Urothelium cell line (cell line): ENCODE results near the gene ZNF219.

Experiments used
- DNase-seq: peaks from one replicate; pipeline ENCODE4 v3.0.0; 2011; ENCODE audit warnings: low spot score, mixed read lengths
- FAIRE-seq: peaks from 2 replicates; lab custom pipeline; 2011; peaks lifted over from hg19 to GRCh38; lab: Jason Lieb, UNC

Gene ZNF219

DNA sequence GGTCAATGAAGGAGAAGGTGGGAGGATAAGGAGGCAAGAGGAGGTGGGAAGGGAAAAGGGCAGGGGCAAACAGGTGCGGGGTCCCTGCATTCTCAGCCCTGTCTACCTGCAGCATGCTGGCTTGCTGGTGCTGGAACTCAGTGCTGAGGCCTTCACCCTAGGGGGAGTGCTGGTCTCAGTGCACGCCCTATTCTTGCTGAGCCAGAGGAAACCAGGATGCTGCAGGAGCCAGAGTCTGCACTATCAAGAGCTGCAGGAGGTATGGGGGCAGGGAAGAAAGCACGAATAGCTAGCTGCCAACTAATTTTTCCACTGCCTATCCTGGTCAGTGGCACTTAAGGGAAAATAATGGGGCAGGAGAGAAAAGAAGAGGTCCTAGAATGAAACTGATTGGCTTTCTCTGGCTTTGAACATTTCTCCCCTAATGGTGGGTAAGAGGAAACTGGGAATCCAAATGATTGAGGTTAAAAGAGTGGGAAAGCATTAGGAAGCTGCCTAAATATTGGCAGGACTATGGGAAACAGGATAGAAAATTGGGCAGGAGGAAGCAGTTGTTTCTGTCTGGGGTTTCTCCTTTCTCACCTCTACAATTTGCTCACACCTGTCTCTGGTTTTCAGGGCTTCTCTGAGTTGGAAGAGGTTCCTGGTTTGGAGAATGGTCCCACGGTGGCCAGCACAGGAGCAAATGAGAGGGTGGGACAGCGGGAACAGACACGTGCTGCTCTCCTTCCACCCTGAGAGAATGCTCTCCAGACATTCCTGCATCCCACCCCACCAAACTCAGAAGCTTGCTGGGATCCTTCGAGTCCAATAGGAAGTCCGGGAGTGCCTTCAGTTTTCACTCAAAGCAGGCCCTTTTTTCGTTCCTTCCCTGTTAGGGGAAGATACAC, 4.3 kb upstream of the ZNF219 start:
- no peak for FAIRE-seq
- no peak for DNase-seq

DNA sequence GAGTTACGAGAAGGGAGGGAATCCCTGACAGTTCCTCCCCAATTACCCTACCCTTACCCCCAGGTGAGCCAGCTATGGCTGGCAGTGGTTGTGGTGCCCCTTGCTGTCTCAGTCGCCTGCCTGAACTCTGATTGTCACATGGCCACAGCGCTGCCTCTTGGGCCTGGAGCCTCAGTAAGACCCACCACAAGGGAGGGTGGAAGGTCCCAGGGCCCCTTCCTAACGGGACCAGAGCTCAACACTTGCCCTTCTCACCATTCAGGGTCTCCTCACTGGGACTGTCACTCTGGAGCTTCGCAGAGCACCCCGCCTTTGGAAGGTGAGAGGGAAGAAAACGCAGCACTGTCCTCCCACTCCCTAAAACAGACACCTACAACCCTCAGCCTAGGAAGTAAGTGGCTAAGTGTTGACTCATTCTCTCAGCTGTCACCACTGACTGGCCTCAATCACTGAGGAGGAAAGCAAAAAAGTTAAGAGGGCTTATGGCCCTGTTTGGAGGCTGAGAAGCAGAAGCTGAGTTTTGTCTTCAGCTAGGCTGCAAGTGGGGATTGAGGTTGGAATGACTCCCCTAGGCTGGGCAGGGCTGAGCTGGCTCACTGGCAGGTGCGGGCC, 3.5 kb upstream of the ZNF219 start:
- no peak for FAIRE-seq
- DNase-seq = no peak

DNA sequence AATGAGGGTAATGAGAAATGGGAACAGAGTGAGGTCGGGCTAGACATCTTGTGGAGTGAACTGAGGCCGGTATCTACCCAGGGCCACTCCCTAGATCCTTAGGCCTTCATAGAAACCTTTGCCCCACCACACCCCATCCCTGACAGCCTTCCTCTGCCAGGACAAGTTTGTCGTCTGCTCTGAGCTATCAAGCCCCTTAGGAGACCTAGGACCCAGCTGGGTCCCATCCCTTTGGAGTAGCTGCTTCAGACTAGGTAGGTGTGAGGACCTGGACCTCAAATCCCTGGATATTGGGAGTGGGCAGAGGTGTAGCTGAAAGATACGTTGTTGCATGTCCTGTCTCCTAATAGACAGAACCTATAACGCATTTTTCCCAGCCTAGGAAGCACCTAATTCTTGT, 2.5 kb upstream of the ZNF219 start, which contains the start of gene TMEM253:
Gene TMEM253 (plus strand): TSS at position 136 of the 400 bp plus-strand sequence. CDS start 278 bp downstream, outside the sequence.
- FAIRE-seq (no peak), DNase-seq (no peak)

DNA sequence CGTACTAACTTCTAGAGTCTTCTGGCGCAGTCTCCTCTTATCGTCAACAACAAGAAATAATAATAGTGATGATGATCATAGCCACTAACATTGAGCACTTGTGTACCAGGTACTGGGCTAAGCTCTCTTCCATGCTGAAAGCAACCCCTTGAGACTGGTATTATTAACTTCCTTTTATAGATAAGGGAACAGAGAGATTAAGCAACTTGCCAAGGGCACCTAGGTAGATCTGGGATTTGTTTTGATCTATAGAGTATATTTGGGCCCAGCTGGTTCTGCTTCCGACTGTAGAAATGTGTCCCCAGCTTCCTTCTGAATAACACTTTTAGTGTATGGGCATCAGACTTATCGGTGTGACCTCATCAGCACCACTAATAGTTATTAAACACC, 1.1 kb upstream of the ZNF219 start:
- DNase-seq (no peak), FAIRE-seq (no peak)

DNA sequence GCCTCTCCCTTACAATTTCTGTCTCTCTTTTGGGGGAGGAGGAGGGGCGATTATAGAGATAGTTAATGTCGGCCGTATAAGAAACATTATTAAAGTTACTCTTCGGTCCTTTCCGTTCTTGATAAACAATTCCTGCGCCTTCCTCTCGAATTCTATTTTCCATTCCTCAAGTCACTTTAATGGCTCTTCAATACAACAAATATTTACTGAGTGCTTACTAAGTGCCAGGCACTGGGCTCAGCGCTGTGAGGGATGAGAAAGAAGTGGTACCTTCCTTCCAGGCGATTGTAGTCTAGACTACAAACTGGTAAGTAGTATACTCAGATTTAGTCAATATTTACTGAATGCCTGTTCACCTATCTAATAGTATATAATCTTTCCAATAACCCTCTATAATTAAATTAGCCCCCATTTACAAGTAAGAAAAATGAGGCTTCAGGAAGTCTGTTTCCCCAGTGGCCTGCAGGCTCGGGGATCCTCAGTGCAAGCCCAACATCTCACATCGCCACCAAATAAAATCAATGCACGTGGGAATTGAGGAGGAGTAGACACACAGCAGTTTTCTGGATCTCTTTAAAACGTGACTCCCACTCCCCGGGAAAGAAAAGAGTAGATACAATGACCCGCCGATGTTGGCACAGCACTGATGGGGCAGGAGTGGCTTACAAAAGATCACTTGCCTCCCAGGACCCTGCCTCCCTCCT, 589 bp upstream of the ZNF219 start:
- no peak for DNase-seq
- FAIRE-seq = no peak

DNA sequence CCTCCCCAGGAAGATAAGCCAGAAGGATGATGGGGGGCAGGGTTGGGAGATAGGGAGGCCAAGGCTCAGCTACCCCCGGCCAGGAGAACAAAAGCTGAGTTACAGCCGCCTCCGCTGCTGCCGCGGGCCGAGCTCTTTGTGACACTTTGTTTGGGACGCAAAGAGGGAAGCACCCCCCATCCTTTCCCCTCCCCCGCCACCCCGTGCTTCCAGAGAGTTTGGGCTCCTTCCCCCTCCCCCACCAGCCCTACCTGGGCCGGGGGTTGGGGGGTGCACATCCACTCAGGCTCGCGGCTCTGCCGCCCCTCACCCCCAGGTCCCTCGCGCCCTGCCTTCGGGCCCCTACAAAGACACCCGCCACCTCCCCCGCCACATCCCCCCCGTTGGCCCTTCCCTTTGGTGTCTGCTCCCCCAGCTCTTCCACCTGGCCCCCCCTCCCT, 799 bp downstream of the ZNF219 start:
- DNase-seq (no peak), FAIRE-seq (no peak)

DNA sequence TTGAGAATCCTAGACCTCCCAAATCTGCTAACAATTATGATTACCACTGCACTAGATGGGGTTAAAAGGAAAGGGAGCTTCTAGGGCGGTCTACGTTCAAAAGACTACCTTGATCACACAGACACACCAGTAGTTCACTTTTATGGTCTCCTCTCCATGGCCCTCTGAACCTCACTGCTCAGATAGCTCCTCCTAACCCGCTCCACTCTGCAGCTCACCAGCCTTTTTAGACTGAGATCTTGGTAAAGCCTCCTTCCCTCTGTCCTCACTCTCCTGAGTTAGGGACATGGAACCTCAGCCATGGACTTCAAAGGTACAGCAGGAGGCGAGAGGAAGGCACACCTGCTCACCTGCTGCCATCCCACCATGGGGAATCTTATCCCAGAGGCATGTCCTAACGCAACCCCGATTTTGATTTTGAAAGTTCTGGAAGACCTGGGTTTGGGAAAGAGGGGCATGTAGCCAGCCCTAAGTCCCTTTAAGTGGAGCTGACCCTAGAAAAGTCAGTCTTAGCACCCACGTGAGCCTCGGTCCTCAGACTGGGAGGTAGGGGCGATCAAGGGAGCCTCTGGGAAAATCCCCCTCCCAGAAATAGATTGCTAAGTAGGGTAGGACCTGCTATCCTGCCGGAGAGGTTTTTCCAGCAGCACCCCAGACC, 1.3 kb downstream of the ZNF219 start:
- DNase-seq = no peak

DNA sequence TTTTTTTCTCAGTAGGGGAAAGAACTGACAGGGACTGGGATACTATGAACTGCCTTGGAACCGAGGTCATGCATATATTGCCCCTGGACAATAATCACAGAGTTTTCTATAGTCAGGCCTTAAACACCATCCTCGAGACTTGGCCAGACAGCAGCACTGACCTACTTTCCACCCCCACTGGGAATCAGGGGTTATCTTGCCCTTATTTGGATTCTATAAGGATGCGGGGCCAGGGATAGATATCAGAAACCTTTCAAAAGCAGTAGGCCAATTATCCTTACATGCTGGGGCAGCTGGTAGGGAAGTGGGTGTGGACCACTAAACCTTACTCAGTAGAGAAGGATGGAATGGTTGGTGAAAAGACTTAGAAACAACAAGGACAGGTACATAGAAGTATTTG, 2.0 kb downstream of the ZNF219 start:
- DNase-seq = no peak

More for the DNA sequence above, 1.3 kb downstream of the ZNF219 start:
- no peak for FAIRE-seq

DNA sequence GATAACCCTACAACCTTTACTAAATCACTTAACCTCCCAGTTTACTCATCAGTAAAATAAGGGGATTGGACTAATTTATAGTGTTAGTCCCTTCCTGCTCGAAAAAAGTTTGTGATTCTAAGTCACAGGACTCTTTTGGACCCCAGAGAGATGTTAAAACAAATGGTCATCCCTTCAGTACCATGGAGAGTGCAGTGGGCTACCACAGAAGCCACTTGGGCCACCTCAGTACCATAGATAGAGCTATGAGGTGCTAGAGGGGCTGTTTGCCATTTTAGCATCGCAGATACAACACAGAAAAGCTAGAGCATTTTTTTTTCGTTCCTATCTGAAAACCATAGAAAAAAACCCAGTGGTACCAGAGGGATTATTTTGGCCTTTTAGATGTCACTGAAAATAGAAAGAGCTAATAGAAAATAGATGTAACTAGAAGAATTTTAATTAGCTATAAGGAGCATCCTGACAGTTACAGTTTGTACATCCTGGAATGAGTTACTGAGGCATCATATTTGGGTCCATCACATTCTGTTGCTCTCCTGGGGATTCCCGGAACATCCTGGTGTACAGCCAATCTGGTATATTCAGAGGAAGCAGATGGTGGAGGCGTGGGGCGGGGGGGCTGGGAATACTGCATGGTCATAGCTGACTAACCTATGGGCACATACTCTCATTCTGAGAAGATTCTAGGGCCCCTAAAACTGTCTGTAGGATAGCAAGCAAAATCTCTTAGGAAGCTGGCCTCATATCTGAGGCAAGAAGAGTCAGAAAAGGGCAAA, 2.8 kb downstream of the ZNF219 start:
- DNase-seq = no peak
- no peak for FAIRE-seq

More for the DNA sequence above, 2.0 kb downstream of the ZNF219 start:
- FAIRE-seq = peak; percentile 79

DNA sequence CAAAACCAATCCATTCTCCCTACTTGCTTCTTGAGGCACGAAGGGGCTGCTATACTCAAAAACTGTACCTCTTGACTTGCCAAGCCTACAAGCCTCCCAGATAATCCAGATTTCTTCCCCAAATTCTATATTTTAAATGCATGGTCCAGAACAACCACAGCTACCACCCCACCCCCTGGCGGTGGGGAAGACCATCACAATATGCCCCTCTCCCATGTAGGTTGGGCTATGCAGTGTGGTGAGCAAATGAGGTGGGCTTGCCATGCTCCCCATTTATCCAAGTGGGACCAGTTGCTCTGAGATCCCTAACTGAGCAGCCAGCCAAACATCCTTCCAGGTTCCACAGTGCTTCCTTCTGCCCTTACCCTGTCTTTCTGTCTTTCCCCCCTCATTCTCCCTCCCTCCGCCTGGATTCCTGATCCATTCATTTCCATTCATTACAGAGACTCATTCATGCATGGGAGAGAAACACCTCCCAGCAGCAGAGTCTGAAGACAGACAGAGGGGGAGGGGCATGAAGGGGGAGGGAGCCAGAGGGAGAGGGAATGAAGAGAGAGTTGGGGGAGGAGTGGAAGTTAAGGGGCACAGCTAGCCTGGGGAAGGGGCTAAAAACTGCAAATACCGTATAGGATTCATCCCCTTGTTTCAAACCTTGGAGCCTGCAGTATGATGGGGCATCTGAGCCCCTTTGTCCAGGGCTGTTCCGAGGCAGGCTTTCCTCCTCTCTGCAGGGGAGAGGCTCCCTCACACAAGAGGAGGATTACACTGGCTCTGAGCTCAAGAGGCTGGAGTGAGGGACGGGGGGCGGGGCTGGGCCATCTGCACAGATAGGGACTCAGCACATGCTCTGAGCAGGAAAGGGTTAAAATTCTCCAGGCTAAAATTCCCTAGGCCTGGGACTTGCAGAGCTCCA, 4.4 kb downstream of the ZNF219 start:
- DNase-seq (no peak), FAIRE-seq (no peak)

DNA sequence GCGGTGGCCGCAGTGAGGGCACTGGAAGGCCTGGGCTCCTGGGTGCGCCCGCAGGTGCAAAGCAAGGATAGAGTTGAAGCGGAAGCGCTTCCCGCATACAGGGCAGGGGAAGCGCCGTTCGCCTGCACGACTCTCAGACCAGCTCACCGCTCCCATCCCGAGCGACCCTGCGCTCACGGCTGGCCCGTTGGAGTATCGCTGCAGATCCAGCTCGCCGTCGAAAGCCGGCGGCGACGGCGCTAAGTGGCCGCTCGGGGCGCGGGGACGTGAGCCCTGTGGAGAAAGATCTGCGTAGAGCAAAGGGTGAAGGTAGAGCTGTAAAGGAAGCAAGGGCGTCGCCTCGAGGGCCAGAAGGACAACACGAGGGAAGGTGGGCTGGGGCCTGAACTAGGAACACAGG, 5.4 kb downstream of the ZNF219 start:
- DNase-seq (no peak), FAIRE-seq (no peak)

DNA sequence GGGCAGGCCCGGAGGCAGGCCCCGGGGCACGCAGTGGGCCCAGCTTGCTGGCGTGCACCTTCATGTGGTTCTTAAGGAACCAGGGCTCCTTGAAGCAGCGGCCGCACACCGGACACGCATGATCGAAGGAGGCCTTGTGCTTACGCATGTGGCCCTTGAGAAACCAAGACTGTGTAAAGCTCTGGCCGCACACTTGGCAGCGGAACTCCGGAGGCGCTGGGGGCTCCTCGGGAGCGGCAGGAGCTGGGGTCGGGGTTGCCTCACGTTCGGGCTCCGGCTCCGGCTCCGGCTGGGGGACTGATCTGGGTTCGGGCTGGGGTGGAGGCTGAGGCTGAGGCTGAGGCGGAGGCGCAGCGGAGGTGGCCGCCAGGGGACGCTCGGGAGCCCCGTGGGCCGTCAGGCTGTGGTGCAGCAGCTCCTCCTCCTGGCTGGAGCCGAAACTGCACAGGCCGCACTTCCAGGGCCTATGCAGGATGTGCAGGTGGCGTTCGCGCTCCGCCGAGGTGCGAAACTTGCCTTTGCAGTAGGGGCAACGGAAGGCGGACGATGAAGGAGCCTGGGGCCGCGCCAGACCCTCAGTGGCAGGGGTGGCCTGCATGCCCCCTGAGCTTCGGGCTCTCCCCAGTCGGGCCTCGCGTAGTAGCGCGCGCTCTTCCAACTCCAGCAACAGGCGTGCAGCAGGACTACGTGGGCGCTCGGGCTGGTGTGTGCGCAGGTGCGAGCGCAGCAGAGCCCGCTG, 6.0 kb downstream of the ZNF219 start:
- FAIRE-seq = peak; percentile 97

DNA sequence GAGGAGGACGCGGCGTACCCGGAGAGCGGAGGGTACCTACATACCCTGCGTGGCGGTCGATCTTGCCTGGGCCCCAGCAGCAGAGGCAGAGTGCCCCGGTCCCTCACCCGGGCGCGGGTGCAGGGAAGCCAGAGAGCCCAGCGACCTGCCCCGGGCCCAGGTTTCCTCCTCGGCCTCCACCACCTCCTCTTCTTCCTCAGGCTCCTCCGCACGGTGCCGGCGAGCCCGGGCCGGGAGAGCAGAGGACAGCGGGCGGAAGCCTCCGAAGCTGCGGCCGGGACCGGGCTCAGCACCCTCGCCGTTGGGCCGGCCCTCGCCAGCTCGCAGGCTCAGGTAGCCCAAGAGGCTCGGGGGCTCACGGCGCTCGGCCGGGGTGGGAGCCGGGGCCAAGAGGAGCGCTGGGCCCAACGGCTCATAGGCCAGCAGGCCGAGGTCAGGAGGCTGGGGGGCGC, 6.6 kb downstream of the ZNF219 start:
- FAIRE-seq = no peak

More for the DNA sequence above, 6.0 kb downstream of the ZNF219 start:
- DNase-seq = peak; percentile 89

DNA sequence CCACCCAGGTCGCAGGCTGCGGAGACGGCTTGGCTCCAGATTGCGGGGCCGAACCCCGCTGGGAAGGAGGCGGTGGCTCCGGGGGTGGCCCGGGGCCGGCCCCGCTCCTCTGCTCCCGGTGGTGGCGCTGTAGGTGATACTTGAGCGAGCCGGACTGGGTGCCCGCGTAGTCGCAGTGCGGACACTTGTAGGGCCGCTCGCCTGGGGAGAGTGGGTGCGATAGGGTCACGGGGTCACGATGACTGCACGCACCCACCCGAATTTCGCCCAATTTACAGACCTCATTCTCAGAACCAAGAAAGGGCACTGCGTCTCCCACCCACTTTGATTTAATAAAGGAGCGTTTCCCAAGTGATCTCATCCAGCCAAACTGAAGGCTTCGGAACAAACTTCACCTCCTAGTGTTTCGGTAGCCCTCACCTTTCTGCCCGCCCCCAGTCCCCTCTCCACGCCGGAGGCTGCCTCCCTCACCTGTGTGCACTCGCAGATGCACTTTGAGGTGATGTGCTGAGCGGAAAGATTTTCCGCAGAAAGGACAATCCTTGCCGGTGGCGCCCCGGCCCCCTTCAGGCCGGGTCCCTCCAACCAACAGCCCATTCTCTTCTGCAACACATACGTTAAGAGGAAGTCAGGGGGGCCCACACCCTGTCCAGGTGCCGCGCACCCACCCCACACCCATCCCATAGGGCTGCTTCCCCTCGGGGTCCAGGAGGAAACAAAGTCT, 7.4 kb downstream of the ZNF219 start:
- FAIRE-seq (no peak), DNase-seq (no peak)

More for the DNA sequence above, 6.6 kb downstream of the ZNF219 start:
- DNase-seq = no peak

DNA sequence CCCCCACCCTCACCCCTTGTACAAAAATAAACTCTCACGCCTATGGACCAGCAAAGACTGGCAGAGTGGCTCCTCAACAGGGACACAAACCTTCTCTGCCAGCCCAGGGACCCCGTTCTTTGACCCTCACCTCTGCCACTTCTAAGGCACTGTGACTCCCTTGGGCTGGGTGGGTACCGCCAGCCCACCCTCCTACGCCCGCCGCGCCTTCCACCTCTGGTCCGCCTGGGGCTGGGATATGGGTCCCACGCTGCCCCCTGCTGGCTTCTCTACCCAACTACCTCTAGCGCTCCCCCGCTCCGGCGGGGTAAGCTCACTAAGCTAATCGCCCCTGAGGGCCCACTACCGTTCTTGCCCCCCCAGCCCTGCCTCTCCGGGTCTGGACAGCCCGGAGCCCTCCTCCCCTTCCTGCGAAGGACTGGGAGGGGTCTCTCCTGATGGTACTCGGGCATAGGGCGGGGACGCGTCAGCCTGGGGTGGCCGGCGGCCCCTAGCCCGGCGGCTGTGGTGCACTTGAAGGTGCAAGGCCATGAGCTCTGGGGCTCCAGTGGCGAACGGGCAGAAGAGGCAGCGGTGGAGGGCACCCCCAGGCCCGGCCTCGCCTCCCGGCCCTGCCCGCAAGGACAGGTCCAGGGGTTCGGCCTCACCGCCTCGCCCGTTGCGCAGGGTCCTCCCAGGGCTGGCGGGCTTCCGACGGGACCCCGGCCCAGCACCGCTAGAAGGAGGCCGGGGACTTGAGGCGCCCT, 8.1 kb downstream of the ZNF219 start:
- peak; percentile 45 for DNase-seq
- FAIRE-seq = no peak

DNA sequence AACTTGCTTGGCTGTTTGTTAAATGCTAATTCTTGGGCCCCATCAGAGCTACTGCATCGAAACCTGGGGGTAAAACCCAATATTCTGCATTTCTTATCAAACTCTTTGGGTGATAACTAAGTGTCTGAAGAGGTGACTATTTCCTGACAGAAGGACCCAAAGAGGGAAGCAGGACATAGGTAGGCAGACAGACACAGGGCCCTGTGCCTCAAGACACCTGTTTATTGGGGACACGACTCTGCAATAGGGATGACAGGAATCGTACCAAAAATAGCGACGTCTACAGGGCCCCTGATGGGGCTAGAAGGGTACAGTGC, 8.6 kb downstream of the ZNF219 start:
- no peak for FAIRE-seq
- DNase-seq = no peak

DNA sequence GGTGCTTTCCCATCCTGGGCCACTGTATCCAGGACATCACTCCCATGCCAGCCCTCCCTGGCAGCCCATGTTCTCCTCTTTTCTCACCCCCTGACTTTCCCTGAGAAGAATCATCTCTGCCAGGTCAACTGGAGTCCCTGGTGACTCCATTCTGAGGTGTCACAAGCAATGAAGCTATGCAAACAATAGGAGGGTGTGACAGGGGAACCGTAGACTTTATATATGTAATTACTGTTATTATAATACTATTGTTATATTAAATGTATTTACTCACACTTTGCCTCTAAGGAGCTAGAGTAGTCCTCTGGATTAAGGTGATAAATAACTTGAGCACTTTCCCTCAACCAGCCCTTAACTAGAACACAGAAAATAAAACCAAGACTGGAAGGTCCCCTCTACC, 9.2 kb downstream of the ZNF219 start:
- DNase-seq (no peak), FAIRE-seq (no peak)
